ENCODE data around the gene TOR4A.
"Not testable (repeated sequence)": the region's sequence is repeated elsewhere in the genome, so short reads cannot be mapped to it uniquely, and the experiment has no call there.

Gene TOR4A

GRCh38 chr9:137323531-137324331 lies 46.2 kb downstream of the TOR4A start:
- Histone ChIP-seq H3K27me3 (no peaks in the 10 kb centered on the region), H3K36me3 (no peaks in the 10 kb centered on the region), H3K4me1 (peaks cover 3% of the 10 kb centered on the region; the same call in 1 of the 2 replicates), H3K9me3 (no peaks in the 10 kb centered on the region), H3K4me3 (ENCODE audit: low read depth, low read length) (no peak overlapping the region)
- TF ChIP-seq, protein P1, sequence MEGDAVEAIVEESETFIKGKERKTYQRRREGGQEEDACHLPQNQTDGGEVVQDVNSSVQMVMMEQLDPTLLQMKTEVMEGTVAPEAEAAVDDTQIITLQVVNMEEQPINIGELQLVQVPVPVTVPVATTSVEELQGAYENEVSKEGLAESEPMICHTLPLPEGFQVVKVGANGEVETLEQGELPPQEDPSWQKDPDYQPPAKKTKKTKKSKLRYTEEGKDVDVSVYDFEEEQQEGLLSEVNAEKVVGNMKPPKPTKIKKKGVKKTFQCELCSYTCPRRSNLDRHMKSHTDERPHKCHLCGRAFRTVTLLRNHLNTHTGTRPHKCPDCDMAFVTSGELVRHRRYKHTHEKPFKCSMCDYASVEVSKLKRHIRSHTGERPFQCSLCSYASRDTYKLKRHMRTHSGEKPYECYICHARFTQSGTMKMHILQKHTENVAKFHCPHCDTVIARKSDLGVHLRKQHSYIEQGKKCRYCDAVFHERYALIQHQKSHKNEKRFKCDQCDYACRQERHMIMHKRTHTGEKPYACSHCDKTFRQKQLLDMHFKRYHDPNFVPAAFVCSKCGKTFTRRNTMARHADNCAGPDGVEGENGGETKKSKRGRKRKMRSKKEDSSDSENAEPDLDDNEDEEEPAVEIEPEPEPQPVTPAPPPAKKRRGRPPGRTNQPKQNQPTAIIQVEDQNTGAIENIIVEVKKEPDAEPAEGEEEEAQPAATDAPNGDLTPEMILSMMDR (IDR thresholded peaks at IDR 0.05; ENCODE audit: low read depth, low read length) = no peak
- no peak for DNase-seq

GRCh38 chr9:137325124-137325523 lies 47.6 kb downstream of the TOR4A start:
- TF ChIP-seq, protein P1 (IDR thresholded peaks at IDR 0.05; ENCODE audit: low read depth, low read length) = no peak
- no peak overlapping the region for H3K4me3 ChIP-seq (ENCODE audit: low read depth, low read length)
- H3K36me3 ChIP-seq = no peaks in the 10 kb centered on the region
- peaks cover 3% of the 10 kb centered on the region; the same call in 1 of the 2 replicates for H3K4me1 ChIP-seq
- DNase-seq = no peak
- no peaks in the 10 kb centered on the region for H3K27me3 ChIP-seq
- no peaks in the 10 kb centered on the region for H3K9me3 ChIP-seq

- TF ChIP-seq, protein P1 (IDR thresholded peaks at IDR 0.05; ENCODE audit: low read depth, low read length) = no peak
- Histone ChIP-seq H3K4me1 (peaks cover 1% of the 10 kb centered on the region; the same call in 1 of the 2 replicates), H3K9me3 (no peaks in the 10 kb centered on the region), H3K4me3 (ENCODE audit: low read depth, low read length) (no peak overlapping the region), H3K36me3 (no peaks in the 10 kb centered on the region), H3K27me3 (no peaks in the 10 kb centered on the region)
- no peak for DNase-seq
Observed at GRCh38 chr9:137325799-137326198, 48.3 kb downstream of the TOR4A start.

DNA sequence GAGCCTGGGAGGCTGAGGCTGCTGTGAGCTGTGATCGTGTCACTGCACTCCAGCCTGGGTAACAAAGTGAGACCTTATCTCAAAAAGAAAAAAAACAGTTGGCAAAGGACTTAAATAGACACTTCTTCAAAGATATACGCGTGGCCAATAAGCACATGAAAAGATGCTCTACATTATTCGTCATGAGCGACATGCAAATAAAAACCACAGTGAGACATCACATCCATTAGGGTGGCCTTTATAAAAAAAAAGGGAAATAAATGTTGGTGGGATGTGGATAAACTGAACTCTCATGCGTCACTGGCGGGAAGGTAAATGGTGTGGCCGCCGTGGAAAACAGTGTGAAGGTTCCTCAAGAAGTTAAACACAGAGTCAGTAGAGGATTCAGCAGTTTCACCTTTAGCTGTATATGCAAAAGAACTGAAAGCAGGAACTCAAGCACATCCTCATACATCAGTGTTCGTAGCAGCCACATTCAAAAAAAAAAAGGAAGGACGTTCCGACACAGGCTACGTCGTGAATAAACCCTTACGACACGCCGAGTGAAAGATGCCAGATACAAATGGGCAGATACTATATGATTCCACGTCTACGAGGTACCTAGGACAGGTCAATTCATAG lies 49.0 kb downstream of the TOR4A start:
- H3K27me3 ChIP-seq = no peaks in the 10 kb centered on the region
- no peak for DNase-seq
- TF ChIP-seq, protein P1 (IDR thresholded peaks at IDR 0.05; ENCODE audit: low read depth, low read length) = no peak

GRCh38 chr9:137327641-137328550 lies 50.4 kb downstream of the TOR4A start:
- H3K4me3 ChIP-seq (ENCODE audit: low read depth, low read length); H3K9me3 ChIP-seq; H3K27me3 ChIP-seq; DNase-seq; H3K36me3 ChIP-seq; H3K4me1 ChIP-seq: not testable (repeated sequence)

More for the DNA sequence above, 49.0 kb downstream of the TOR4A start:
- Histone ChIP-seq H3K9me3 (no peaks in the 10 kb centered on the region), H3K4me3 (ENCODE audit: low read depth, low read length) (no peak overlapping the region), H3K4me1 (no peaks in the 10 kb centered on the region), H3K36me3 (no peaks in the 10 kb centered on the region)

GRCh38 chr9:137329590-137329989 lies 52.1 kb downstream of the TOR4A start:
- H3K36me3 ChIP-seq; H3K9me3 ChIP-seq; H3K27me3 ChIP-seq; H3K4me1 ChIP-seq; DNase-seq; H3K4me3 ChIP-seq (ENCODE audit: low read depth, low read length): not testable (repeated sequence)
